ENCODE data around the gene PTPRCAP. TPM values are rescaled to one million over a fixed set of nuclear protein-coding genes. Genes with fewer than 3 reads are reported as not detected.

Gene PTPRCAP
- total and polyA plus RNA-seq, 2 experiments from 2014 or later, result 3.3 to 3.5 TPM

DNA sequence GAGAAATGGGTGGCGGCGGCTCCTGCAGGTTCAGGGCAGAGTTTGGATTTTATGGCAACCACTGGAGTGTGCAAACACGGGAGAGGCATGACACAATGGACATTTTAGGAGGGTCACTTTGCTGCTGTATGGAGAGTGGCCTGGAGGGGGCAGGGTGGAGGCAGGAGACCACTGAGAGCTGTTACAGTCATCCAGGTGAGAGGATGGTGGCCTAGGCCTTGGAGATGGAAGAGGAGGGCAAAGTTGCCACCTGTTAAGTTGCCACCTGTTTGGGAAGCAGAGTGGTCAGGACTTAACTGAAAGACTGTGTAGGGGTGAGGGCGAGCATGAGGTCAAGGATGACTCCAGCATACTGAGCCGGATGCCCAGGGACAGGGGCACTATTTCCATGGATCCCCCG is 48.0 kb downstream of the PTPRCAP start:
- Histone ChIP-seq H3K4me3 (no peak overlapping the region), H3K36me3 (ENCODE audit: insufficient read depth) (no peaks in the 10 kb centered on the region), H3K79me2 (replicated peaks; ENCODE audit: insufficient read depth) (0 out of 2 replicates have a peak, but pooled peaks cover 3% of the 10 kb centered on the region), H3K4me2 (no peak overlapping the region), H3K9me2 (ENCODE audit: insufficient read depth) (no peaks in the 10 kb centered on the region), H3K27me3 (ENCODE audit: insufficient read depth) (peaks cover 4% of the 10 kb centered on the region; the same call in 1 of the 2 replicates), H4K20me1 (replicated peaks; ENCODE audit: insufficient read depth) (no peaks in the 10 kb centered on the region; the same call in 1 of the 2 replicates), H3K27ac (ENCODE audit: low read depth) (no peak overlapping the region), H3F3A (replicated peaks; ENCODE audit: low read depth) (0 out of 2 replicates have a peak, but pooled peaks cover 8% of the 10 kb centered on the region), H3K4me1 (ENCODE audit: insufficient read depth) (peaks cover 8% of the 10 kb centered on the region; the same call in 1 of the 2 replicates), H2AFZ (no peak overlapping the region)
- ATAC-seq, result peak; percentile 63
- Mint-ChIP-seq H3K27ac (no peak overlapping the region), H3K4me1 (peaks cover 33% of the 10 kb centered on the region), H3K9me3 (no peaks in the 10 kb centered on the region; the same call in 2 of the 3 replicates), H3K4me3 (peak overlapping the region; percentile 65), H3K27me3 (ENCODE audit: insufficient read depth, low read depth, poor library complexity) (peaks cover 11% of the 10 kb centered on the region), H3K36me3 (ENCODE audit: low read depth) (peaks cover 10% of the 10 kb centered on the region; the same call in 2 of the 3 replicates)
- DNase-seq (ENCODE audit: low spot score), result peak; percentile 80
- TF ChIP-seq, protein P1, sequence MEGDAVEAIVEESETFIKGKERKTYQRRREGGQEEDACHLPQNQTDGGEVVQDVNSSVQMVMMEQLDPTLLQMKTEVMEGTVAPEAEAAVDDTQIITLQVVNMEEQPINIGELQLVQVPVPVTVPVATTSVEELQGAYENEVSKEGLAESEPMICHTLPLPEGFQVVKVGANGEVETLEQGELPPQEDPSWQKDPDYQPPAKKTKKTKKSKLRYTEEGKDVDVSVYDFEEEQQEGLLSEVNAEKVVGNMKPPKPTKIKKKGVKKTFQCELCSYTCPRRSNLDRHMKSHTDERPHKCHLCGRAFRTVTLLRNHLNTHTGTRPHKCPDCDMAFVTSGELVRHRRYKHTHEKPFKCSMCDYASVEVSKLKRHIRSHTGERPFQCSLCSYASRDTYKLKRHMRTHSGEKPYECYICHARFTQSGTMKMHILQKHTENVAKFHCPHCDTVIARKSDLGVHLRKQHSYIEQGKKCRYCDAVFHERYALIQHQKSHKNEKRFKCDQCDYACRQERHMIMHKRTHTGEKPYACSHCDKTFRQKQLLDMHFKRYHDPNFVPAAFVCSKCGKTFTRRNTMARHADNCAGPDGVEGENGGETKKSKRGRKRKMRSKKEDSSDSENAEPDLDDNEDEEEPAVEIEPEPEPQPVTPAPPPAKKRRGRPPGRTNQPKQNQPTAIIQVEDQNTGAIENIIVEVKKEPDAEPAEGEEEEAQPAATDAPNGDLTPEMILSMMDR (conservative IDR thresholded peaks at IDR 0.05; ENCODE audit: low read depth in 2 of 2), result peak; percentile 69 to 89
- TF ChIP-seq EZH2 (IDR thresholded peaks at IDR 0.05; ENCODE audit: low read depth, unreplicated experiment) (no peak), STAT1 (IDR thresholded peaks at IDR 0.05; ENCODE audit: unreplicated experiment) (no peak), ZNF331 (CRISPR knock-in tag; IDR thresholded peaks at IDR 0.05; ENCODE audit: low read depth) (no peak), CREB1 (CRISPR knock-in tag; IDR thresholded peaks at IDR 0.05; ENCODE audit: low read depth) (no peak; the same call in 1 of the 2 replicates), JUNB (IDR thresholded peaks at IDR 0.05; ENCODE audit: unreplicated experiment) (no peak), NANOG (IDR thresholded peaks at IDR 0.05; ENCODE audit: borderline replicate concordance) (no peak)
- TF ChIP-seq, protein P2, sequence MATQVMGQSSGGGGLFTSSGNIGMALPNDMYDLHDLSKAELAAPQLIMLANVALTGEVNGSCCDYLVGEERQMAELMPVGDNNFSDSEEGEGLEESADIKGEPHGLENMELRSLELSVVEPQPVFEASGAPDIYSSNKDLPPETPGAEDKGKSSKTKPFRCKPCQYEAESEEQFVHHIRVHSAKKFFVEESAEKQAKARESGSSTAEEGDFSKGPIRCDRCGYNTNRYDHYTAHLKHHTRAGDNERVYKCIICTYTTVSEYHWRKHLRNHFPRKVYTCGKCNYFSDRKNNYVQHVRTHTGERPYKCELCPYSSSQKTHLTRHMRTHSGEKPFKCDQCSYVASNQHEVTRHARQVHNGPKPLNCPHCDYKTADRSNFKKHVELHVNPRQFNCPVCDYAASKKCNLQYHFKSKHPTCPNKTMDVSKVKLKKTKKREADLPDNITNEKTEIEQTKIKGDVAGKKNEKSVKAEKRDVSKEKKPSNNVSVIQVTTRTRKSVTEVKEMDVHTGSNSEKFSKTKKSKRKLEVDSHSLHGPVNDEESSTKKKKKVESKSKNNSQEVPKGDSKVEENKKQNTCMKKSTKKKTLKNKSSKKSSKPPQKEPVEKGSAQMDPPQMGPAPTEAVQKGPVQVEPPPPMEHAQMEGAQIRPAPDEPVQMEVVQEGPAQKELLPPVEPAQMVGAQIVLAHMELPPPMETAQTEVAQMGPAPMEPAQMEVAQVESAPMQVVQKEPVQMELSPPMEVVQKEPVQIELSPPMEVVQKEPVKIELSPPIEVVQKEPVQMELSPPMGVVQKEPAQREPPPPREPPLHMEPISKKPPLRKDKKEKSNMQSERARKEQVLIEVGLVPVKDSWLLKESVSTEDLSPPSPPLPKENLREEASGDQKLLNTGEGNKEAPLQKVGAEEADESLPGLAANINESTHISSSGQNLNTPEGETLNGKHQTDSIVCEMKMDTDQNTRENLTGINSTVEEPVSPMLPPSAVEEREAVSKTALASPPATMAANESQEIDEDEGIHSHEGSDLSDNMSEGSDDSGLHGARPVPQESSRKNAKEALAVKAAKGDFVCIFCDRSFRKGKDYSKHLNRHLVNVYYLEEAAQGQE (IDR thresholded peaks at IDR 0.05; ENCODE audit: unreplicated experiment), result no peak
- TF ChIP-seq, protein P3, sequence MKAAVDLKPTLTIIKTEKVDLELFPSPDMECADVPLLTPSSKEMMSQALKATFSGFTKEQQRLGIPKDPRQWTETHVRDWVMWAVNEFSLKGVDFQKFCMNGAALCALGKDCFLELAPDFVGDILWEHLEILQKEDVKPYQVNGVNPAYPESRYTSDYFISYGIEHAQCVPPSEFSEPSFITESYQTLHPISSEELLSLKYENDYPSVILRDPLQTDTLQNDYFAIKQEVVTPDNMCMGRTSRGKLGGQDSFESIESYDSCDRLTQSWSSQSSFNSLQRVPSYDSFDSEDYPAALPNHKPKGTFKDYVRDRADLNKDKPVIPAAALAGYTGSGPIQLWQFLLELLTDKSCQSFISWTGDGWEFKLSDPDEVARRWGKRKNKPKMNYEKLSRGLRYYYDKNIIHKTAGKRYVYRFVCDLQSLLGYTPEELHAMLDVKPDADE (IDR thresholded peaks at IDR 0.05), result no peak
